Memory B cell (primary cell): ENCODE measurements around the gene ATP6V0A1.
"Not testable (repeated sequence)": the region's sequence is repeated elsewhere in the genome, so short reads cannot be mapped to it uniquely, and the experiment has no call there.

Experiments used
- ATAC-seq: fragments of 150-1000 bp; cut with Tn5 transposase; 2 replicates; pipeline ENCODE4 v1.10.0; 2021; ENCODE audit warnings: low read depth, mild to moderate bottlenecking, moderate library complexity
- DNase-seq, 2 donors: peaks; one replicate each; pipeline ENCODE4 v3.0.0; 2022; ENCODE audit warnings: low spot score in 2 of 2
- H3K27ac Mint-ChIP-seq: one replicate; pipeline ENCODE4 v1.8.0; 2022; ENCODE audit warnings: mild to moderate bottlenecking, moderate library complexity, mixed read lengths
- H3K27me3 Mint-ChIP-seq: one replicate; pipeline ENCODE4 v1.8.0; 2022; ENCODE audit warnings: mixed read lengths
- H3K36me3 Mint-ChIP-seq: one replicate; pipeline ENCODE4 v1.8.0; 2022; ENCODE audit warnings: mild to moderate bottlenecking, mixed read lengths
- H3K4me1 Mint-ChIP-seq: one replicate; pipeline ENCODE4 v1.8.0; 2022; ENCODE audit warnings: mixed read lengths
- H3K4me3 Mint-ChIP-seq: one replicate; pipeline ENCODE4 v1.8.0; 2022; ENCODE audit warnings: mild to moderate bottlenecking, moderate library complexity, mixed read lengths
- H3K9me3 Mint-ChIP-seq: one replicate; pipeline ENCODE4 v1.8.0; 2022; ENCODE audit warnings: mixed read lengths

Gene ATP6V0A1

DNA sequence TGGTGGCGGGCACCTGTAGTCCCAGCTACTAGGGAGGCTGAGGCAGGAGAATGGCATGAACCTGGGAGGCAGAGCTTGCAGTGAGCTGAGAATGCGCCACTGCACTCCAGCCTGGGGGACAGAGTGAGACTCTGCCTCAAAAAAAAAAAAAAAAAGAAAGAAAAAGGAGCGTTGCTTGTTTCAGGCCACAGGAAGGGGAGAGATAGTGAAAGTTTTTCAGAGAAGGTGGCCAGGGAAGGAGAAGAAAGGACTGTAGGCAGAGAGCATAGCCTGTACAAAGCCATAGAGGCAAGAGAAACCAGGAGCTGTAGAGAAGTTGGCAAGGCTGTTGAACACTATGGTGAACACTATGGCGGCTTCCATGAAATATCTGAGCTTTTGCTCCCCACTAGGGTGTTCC is 81.9 kb downstream of the ATP6V0A1 start:
- H3K4me1 Mint-ChIP-seq, result peaks cover 11% of the 10 kb centered on the region
- DNase-seq, H3K9me3 Mint-ChIP-seq, ATAC-seq, H3K27ac Mint-ChIP-seq, H3K36me3 Mint-ChIP-seq, H3K27me3 Mint-ChIP-seq, H3K4me3 Mint-ChIP-seq: not testable (repeated sequence)

DNA sequence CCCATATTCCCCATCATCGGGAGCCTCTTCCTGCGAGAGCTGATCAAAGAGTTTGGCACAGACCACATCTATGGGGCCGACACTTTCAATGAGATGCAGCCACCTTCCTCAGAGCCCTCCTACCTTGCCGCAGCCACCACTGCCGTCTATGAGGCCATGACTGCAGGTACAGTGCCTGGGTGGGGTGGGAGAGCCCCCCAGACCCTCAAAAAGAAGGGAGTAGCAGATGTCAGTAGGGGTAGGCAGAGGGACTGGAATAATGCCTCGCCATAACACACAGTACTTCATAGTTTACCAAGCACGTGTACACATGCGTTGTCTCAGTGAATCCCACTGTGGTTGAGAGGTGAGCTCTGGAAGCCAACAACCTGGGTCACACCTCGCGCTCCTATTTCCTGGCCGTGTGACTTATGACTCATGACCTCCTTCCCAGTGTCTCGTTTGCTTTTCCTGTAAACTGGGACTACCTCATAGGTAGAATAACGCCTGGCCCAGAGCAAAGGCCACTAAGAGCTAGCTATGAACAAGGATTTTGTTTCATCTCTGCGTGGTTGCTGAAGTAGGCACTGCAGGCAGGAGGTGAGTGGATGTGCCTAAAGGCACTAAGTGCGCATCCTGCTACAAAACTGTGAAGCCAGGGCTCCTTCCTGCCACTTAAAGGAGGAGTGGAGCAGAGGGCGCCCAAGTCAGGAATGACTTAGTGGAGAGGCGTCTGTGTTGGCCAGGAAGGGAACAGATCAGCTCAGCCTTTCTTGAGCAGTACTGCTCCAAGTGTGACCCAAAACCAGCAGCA is 82.6 kb downstream of the ATP6V0A1 start:
- H3K4me3 Mint-ChIP-seq, result no peak overlapping the region
- no peaks in the 10 kb centered on the region for H3K27me3 Mint-ChIP-seq
- DNase-seq, result no peak
- no peak for ATAC-seq
- H3K36me3 Mint-ChIP-seq, result peaks cover 4% of the 10 kb centered on the region
- no peak overlapping the region for H3K27ac Mint-ChIP-seq
- H3K9me3 Mint-ChIP-seq, result no peaks in the 10 kb centered on the region
- peaks cover 9% of the 10 kb centered on the region for H3K4me1 Mint-ChIP-seq

DNA sequence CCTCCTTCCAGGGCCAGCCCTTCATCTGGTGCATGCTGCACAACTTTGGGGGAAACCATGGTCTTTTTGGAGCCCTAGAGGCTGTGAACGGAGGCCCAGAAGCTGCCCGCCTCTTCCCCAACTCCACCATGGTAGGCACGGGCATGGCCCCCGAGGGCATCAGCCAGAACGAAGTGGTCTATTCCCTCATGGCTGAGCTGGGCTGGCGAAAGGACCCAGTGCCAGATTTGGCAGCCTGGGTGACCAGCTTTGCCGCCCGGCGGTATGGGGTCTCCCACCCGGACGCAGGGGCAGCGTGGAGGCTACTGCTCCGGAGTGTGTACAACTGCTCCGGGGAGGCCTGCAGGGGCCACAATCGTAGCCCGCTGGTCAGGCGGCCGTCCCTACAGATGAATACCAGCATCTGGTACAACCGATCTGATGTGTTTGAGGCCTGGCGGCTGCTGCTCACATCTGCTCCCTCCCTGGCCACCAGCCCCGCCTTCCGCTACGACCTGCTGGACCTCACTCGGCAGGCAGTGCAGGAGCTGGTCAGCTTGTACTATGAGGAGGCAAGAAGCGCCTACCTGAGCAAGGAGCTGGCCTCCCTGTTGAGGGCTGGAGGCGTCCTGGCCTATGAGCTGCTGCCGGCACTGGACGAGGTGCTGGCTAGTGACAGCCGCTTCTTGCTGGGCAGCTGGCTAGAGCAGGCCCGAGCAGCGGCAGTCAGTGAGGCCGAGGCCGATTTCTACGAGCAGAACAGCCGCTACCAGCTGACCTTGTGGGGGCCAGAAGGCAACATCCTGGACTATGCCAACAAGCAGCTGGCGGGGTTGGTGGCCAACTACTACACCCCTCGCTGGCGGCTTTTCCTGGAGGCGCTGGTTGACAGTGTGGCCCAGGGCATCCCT is 84.8 kb downstream of the ATP6V0A1 start:
- DNase-seq (no peak), ATAC-seq (no peak)
- no peaks in the 10 kb centered on the region for H3K27me3 Mint-ChIP-seq
- H3K36me3 Mint-ChIP-seq, result peaks cover 4% of the 10 kb centered on the region
- H3K4me1 Mint-ChIP-seq, result no peaks in the 10 kb centered on the region
- no peaks in the 10 kb centered on the region for H3K9me3 Mint-ChIP-seq
- no peak overlapping the region for H3K4me3 Mint-ChIP-seq
- H3K27ac Mint-ChIP-seq, result no peak overlapping the region

DNA sequence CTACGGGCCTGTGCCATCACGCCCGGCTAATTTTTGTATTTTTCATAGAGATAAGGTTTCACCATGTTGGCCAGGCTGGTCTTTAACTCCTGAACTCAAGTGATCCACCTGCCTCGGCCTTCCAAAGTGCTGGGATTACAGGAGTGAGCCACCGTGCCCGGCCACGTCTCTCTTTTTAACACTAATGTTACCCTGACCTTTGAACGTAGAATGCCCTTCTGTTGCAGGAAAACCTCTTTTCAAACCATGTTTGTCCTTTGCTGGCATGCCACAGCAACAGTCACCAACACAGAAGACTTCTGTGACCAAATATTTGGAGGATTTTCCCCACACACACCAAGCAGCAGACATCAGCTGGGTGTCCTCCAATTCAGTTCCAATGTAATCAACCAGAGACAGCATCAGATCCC is 86.2 kb downstream of the ATP6V0A1 start:
- Mint-ChIP-seq H3K36me3 (peaks cover 2% of the 10 kb centered on the region), H3K4me1 (peaks cover 6% of the 10 kb centered on the region), H3K27me3 (no peaks in the 10 kb centered on the region), H3K4me3 (no peak overlapping the region), H3K9me3 (no peaks in the 10 kb centered on the region), H3K27ac (no peak overlapping the region)
- DNase-seq, result no peak
- no peak for ATAC-seq

DNA sequence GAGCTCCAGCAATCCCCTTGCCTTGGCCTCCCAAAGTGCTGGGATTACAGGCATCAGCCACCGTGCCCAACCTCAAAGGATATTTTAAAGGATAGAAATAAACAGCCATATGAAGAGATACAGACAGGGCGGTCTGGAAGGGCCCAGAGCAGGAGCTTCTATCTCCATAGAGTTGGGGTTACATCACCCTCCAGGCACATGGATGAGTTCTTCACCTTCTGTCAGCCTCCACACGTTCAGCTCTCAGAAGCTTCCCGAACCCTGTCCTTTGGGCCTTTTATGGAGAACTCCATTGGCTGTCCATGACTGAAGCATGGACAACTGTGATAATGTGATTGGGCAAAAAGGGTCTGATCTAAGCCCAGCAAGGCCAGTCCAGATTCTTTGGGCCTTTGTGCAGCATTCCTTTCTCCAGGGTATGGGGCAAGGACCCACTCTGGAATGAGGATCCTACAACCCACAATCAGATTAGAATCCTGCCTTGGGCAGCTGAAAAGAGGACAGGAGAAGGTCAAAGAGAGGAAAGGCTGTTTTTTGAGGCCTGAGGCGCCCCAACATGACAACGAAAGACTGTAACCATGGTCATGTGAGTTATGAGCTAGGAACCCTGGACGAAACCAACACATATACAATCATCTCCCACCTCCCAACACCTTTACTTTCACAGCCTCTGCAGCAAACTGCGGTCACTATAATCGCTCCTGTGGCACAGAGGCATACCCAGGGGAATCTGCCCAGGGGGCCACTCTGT is 87.3 kb downstream of the ATP6V0A1 start:
- H3K4me3 Mint-ChIP-seq, H3K27ac Mint-ChIP-seq, H3K36me3 Mint-ChIP-seq, H3K27me3 Mint-ChIP-seq, H3K4me1 Mint-ChIP-seq, DNase-seq, ATAC-seq, H3K9me3 Mint-ChIP-seq: not testable (repeated sequence)

DNA sequence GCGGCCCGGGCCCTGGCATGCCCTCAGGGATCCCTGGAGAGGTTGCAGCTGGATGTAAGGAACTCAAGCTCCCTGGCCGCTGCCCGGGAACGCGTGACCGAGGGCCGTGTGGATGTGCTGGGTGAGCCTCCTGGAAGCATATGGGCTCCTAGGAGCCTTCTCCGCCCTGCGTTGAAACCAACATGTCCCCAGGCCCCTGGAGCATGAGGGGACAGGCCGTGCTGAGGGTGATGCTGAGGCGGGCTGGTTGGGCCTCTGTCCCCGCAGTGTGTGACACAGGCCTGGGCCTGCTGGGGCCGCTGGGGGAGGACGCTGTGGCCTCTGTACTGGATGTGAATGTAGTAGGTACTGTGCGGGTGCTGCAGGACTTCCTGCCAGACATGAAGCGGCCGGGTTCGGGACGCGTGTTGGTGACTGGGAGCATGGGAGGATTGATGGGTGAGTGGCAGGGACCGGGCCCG is 88.4 kb downstream of the ATP6V0A1 start:
- H3K27me3 Mint-ChIP-seq, result no peaks in the 10 kb centered on the region
- no peaks in the 10 kb centered on the region for H3K9me3 Mint-ChIP-seq
- H3K27ac Mint-ChIP-seq, result no peak overlapping the region
- H3K36me3 Mint-ChIP-seq, result no peaks in the 10 kb centered on the region
- H3K4me3 Mint-ChIP-seq, result peak overlapping the region; percentile 39
- DNase-seq (no peak), ATAC-seq (no peak)
- peaks cover 12% of the 10 kb centered on the region for H3K4me1 Mint-ChIP-seq

DNA sequence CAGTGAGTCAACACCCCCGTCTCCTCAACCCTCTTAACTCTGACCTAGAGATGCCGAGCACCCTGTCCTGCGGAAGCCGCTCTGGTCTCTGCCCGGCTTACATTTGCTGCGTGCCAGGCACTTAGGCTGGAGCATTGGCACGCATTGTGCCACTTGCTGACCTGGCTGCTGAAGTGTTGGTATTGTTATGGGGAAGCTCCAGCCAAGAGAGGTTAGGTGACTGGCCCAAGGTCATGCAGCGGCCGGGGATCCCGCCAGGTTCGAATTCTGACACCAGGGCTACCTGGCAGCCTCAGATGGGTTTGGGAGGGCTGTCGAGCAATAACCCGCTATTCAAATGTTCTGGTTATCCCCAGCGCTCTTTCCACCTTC is 89.0 kb downstream of the ATP6V0A1 start:
- Mint-ChIP-seq H3K27ac (no peak overlapping the region), H3K4me1 (peaks cover 15% of the 10 kb centered on the region), H3K9me3 (no peaks in the 10 kb centered on the region), H3K4me3 (peak overlapping the region; percentile 49), H3K27me3 (no peaks in the 10 kb centered on the region), H3K36me3 (no peaks in the 10 kb centered on the region)
- DNase-seq, result no peak
- no peak for ATAC-seq

DNA sequence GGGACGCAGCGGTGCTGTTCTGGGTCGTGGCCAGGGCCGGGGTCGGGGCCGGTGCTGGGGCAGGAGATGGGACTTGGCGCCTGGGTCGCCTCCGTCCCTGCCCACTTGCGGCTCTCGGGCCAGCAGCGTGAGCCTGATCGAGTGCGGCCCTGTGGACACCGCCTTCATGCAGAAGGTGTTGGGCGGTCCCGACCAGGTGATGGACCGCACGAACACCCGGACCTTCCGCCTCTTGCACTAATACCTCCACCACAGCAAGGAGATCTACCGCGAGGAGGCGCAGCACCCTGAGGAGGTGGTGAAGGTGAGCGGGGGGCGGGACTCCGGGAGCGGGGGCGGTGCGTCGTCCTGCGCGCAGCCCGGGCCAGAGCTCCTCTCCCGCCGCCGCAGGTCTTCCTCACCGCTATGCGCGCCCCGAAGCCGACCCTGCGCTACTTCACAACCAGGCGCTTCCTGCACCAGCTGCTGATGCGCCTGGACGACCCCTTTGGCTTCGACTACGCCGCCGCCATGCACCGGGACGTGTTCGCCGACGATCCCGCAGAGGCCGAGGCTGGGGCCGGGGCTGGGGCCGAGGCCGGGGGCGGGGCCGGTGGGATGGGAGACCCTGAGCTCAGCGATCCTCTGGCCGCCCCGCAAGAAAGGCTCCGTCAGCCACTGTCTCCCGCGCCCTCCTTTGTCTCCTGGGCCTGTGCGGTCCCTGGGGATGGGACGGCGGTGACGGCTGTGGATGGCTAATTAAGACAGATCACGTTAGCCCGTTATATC is 89.6 kb downstream of the ATP6V0A1 start:
- Mint-ChIP-seq H3K27ac (no peak overlapping the region), H3K4me1 (peaks cover 18% of the 10 kb centered on the region), H3K4me3 (peak overlapping the region; percentile 54), H3K27me3 (no peaks in the 10 kb centered on the region), H3K9me3 (no peaks in the 10 kb centered on the region), H3K36me3 (no peaks in the 10 kb centered on the region)
- DNase-seq (peak; percentile 84 to 87), ATAC-seq (peak; percentile 94)

DNA sequence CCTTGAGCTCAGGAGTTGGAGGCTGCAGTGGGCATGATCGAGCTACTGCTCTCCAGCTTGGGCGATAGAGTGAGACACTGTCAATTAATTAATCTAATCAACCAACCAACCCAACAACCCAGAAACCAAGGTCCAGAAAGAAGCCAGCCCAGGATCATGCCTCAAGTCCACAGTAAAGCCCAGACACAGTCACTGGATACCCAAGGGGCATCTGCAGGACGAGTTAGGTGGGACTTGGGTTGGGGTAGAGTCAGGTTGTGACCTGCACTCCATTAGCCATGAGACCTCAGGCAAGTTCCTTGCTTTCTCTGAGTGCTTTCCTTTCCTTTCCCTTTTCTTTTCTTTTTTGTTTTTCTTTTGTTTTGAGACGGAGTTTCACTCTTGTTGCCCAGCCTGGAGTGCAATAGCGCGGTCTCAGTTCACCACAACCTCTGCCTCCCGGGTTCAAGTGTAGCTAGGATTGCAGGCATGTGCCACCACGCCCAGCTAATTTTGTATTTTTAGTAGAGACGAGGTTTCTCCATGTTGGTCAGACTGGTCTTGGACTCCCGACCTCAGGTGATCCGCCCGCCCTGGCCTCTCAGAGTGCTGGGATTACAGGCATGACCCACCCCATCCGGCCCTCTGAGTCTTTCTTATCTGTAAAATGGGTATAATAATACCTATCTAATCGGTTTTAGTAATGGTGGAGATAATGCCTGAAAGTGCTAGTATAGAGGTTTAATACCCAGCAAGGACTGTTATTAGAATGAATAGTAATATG is 90.5 kb downstream of the ATP6V0A1 start:
- Mint-ChIP-seq H3K27ac (no peak overlapping the region), H3K4me1 (peaks cover 22% of the 10 kb centered on the region), H3K36me3 (no peaks in the 10 kb centered on the region), H3K27me3 (no peaks in the 10 kb centered on the region), H3K4me3 (peak overlapping the region; percentile 54), H3K9me3 (no peaks in the 10 kb centered on the region)
- DNase-seq, result no peak
- no peak for ATAC-seq

DNA sequence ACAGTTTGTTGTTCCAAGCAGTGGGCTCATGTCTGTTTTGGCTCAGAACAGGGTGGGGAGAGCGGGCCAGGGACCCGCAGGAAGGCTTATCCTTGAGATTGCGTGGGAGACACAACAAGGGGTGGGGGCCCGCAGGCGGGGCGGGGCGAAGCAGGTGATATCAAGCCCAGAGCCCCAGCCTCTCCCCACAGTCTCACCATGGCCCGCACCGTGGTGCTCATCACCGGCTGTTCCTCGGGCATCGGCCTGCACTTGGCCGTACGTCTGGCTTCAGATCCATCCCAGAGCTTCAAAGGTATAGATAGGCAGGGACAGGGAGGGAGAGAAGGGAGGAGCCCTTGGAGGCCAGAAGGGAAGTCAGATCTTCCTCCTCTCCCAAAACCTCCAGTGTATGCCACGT is 94.1 kb downstream of the ATP6V0A1 start, which contains the start of gene HSD17B1:
Gene HSD17B1 (plus strand): TSS at position 188 of the 400 bp plus-strand sequence. CDS start 11 bp downstream, at position 199.
- not testable (repeated sequence) for H3K27me3 Mint-ChIP-seq, H3K9me3 Mint-ChIP-seq, H3K36me3 Mint-ChIP-seq, DNase-seq, ATAC-seq
- peaks cover 34% of the 10 kb centered on the region for H3K4me1 Mint-ChIP-seq
- H3K4me3 Mint-ChIP-seq, result peak within 1 kb of the TSS; percentile 98
- peak within 1 kb of the TSS; percentile 97 for H3K27ac Mint-ChIP-seq

DNA sequence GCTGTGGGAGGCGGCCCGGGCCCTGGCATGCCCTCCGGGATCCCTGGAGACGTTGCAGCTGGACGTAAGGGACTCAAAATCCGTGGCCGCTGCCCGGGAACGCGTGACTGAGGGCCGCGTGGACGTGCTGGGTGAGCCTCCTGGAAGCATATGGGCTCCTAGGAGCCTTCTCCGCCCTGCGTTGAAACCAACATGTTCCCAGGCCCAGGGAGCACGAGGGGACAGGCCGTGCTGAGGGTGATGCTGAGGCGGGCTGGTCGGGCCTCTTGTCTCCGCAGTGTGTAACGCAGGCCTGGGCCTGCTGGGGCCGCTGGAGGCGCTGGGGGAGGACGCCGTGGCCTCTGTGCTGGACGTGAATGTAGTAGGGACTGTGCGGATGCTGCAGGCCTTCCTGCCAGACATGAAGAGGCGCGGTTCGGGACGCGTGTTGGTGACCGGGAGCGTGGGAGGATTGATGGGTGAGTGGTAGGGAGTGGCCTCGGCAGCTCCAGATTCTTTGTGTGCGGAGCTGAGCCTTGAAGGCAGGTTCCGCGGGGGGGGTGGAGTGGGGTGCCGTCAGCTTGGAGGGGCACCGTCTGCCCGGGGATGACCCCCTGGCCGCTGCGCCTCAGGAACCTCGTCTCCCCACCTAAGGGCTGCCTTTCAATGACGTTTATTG is 94.6 kb downstream of the ATP6V0A1 start:
- Mint-ChIP-seq H3K36me3 (no peaks in the 10 kb centered on the region), H3K27ac (peak overlapping the region; percentile 97), H3K9me3 (no peaks in the 10 kb centered on the region), H3K4me1 (peaks cover 34% of the 10 kb centered on the region), H3K4me3 (peak overlapping the region; percentile 98), H3K27me3 (no peaks in the 10 kb centered on the region)
- ATAC-seq (no peak), DNase-seq (no peak)

DNA sequence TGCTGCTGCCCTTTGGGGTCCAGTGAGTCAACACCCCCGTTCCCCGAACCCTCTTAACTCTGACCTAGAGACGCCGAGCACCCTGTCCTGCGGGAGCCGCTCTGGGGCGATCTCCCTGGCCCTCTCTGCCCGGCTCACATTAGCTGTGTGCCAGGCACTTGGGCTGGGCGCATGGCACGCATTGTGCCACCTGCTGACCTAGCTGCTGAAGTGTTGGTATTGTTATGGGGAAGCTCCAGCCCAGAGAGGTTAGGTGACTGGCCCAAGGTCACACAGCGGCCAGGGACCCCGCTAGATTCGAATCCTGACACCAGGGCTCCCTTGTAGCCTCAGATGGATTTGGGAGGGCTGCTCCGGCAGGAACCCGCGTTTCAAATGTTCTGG is 95.2 kb downstream of the ATP6V0A1 start:
- DNase-seq, result no peak
- ATAC-seq, result peak; percentile 10

More for the DNA sequence above, 95.2 kb downstream of the ATP6V0A1 start:
- H3K27ac Mint-ChIP-seq, result peak overlapping the region; percentile 97
- H3K27me3 Mint-ChIP-seq, result no peaks in the 10 kb centered on the region
- H3K9me3 Mint-ChIP-seq, result no peaks in the 10 kb centered on the region
- peak overlapping the region; percentile 98 for H3K4me3 Mint-ChIP-seq
- peaks cover 33% of the 10 kb centered on the region for H3K4me1 Mint-ChIP-seq
- H3K36me3 Mint-ChIP-seq, result no peaks in the 10 kb centered on the region
